ENCODE measurements around the gene OTULIN. TPM values are rescaled to one million over a fixed set of nuclear protein-coding genes. Genes with fewer than 3 reads are reported as not detected.

Gene OTULIN
- total and polyA plus RNA-seq, 2 of the 4 experiments (the other 2 are of a cell fraction): 6.9 to 19.5 TPM

- intact Hi-C loops (cut with micrococcal nuclease): no loop called here
- H3K14ac ChIP-seq (replicated peaks; ENCODE audit: low read depth, low read length): no peak overlapping the region
- H2BK15ac ChIP-seq (ENCODE audit: low read depth, low read length): no peak overlapping the region
- dilution Hi-C loops (cut with HindIII; ENCODE audit: low sequenced_read_pairs, unreplicated experiment): no loop called here
- H3K9me3 ChIP-seq (ENCODE audit: control insufficient read depth, insufficient read depth, low read length): no peaks in the 10 kb centered on the region
- no peaks in the 10 kb centered on the region for H3K79me1 ChIP-seq (ENCODE audit: low read depth in 1 of 2, low read length in 2 of 2)
- no peak overlapping the region for H4K8ac ChIP-seq (ENCODE audit: low read depth in 2 of 2, low read length in 2 of 2)
- H2BK20ac ChIP-seq (ENCODE audit: low read depth, low read length): no peak overlapping the region
- DNase-seq (no peak), ATAC-seq (ENCODE audit: low read depth) (no peak)
- in situ Hi-C loops (cut with MboI; ENCODE audit: low sequenced_read_pairs): no loop called here
- no peak overlapping the region for H2AFZ ChIP-seq (replicated peaks; ENCODE audit: low read length, poor library complexity)
- peaks cover 14% of the 10 kb centered on the region for H3K27me3 ChIP-seq (ENCODE audit: control insufficient read depth, insufficient read depth, low read length)
- WGBS, 2 experiments (ENCODE audit: extremely low coverage in 2 of 2, insufficient read length in 1 of 2): no CpG with 5 or more reads among the region's 2 CpGs
- H3K56ac ChIP-seq (ENCODE audit: extremely low read depth, insufficient read depth, low read length): no peak overlapping the region
- no peak overlapping the region for H3K23ac ChIP-seq (ENCODE audit: low read depth, low read length)
- no peaks in the 10 kb centered on the region for H4K20me1 ChIP-seq (ENCODE audit: insufficient read depth, low read length)
- H2AK5ac ChIP-seq (ENCODE audit: low read depth, low read length): no peak overlapping the region
- H3K4ac ChIP-seq (ENCODE audit: low read depth, low read length): no peak overlapping the region
- no TSS peak for BruUV-seq (replicated peaks)
- no peak overlapping the region for H3K4me3 ChIP-seq (ENCODE audit: insufficient read depth, low read depth, low read length)
- H2BK120ac ChIP-seq (ENCODE audit: low read depth, low read length): no peak overlapping the region
- no peak overlapping the region for H3K4me2 ChIP-seq (ENCODE audit: low read depth, low read length)
- TF ChIP-seq ELK1 (IDR thresholded peaks at IDR 0.05; ENCODE audit: borderline replicate concordance, low read depth, low read length) (no peak), RCOR1 (IDR thresholded peaks at IDR 0.05; ENCODE audit: insufficient replicate concordance, low read length) (no peak), POLR2A (IDR thresholded peaks at IDR 0.05; ENCODE audit: low read depth, low read length) (no peak), RFX5 (IDR thresholded peaks at IDR 0.05; ENCODE audit: low read depth, low read length) (no peak), CTCF (conservative IDR thresholded peaks at IDR 0.05; ENCODE audit: low read depth, low read length) (no peak), MAZ (IDR thresholded peaks at IDR 0.05; ENCODE audit: borderline replicate concordance, low read depth, low read length) (no peak), SMC3 (IDR thresholded peaks at IDR 0.05; ENCODE audit: low read depth, low read length) (no peak), CEBPB (IDR thresholded peaks at IDR 0.05; ENCODE audit: low read depth, low read length) (no peak), BHLHE40 (IDR thresholded peaks at IDR 0.05; ENCODE audit: low read depth, low read length) (no peak), FOS (IDR thresholded peaks at IDR 0.05; ENCODE audit: low read depth, low read length) (no peak), CHD1 (IDR thresholded peaks at IDR 0.05; ENCODE audit: low read depth, low read length) (no peak), USF2 (IDR thresholded peaks at IDR 0.05; ENCODE audit: low read depth, low read length) (no peak), RAD21 (IDR thresholded peaks at IDR 0.05; ENCODE audit: low read length) (no peak), NFE2L2 (IDR thresholded peaks at IDR 0.05; ENCODE audit: low read depth, low read length) (no peak), MXI1 (IDR thresholded peaks at IDR 0.05; ENCODE audit: borderline replicate concordance, low read depth, low read length) (no peak), MAFK (IDR thresholded peaks at IDR 0.05; ENCODE audit: low read depth, low read length) (no peak)
- H3K36me3 ChIP-seq (ENCODE audit: control insufficient read depth, insufficient read depth, low read length): no peaks in the 10 kb centered on the region
- no peaks in the 10 kb centered on the region for H3K4me1 ChIP-seq (ENCODE audit: control insufficient read depth, insufficient read depth, low read length)
- no peak overlapping the region for H3K27ac ChIP-seq (ENCODE audit: insufficient read depth, low read length)
- ChIA-PET POLR2A (ENCODE audit: unreplicated experiment) (no interaction called here), CTCF (no interaction called here)
- H3K9ac ChIP-seq (ENCODE audit: low read depth, low read length): no peak overlapping the region
- no peak overlapping the region for H2BK5ac ChIP-seq (ENCODE audit: low read depth, low read length, poor library complexity, severe bottlenecking)
- no peak overlapping the region for H4K91ac ChIP-seq (ENCODE audit: insufficient read depth, low read depth, low read length)
- H2AK9ac ChIP-seq (replicated peaks; ENCODE audit: low read depth, low read length, poor library complexity): no peak overlapping the region
- H3K9me1 ChIP-seq (ENCODE audit: insufficient read depth, low read length): no peaks in the 10 kb centered on the region
- H3K18ac ChIP-seq (ENCODE audit: low read depth, low read length): no peak overlapping the region
- no peak overlapping the region for H4K5ac ChIP-seq (ENCODE audit: low read depth, low read length)
These were observed 28.9 kb upstream of the OTULIN start for GRCh38 chr5:14635656-14636055.

All from IMR-90 (cell line).